GM23338 (cell line): ENCODE data around the gene CCDC40. TPM values are rescaled to one million over a fixed set of nuclear protein-coding genes. Genes with fewer than 3 reads are reported as not detected.
A peak's percentile ranks its signal among the peaks of the same experiment; 100 is the strongest.

ENCODE experiments used
- ATAC-seq: fragments of 200-7000 bp; cut with Tn5 transposase; 3 replicates; pipeline ENCODE4 v1.9.1; 2020
- DNase-seq: peaks from one replicate; pipeline ENCODE4 v3.0.0-alpha.2; 2015; ENCODE audit warnings: low spot score
- H2AFZ ChIP-seq: fragments of 200-600 bp; sonication (generic); 2 replicates; pipeline ENCODE4 v1.8.0; 2016; ENCODE audit warnings: antibody characterized with exemption, mild to moderate bottlenecking, moderate library complexity
- H3F3A ChIP-seq: fragments of 200-600 bp; sonication (generic); replicated peaks from 2 replicates; pipeline ENCODE4 v1.8.0; 2017; ENCODE audit warnings: antibody characterized with exemption, mixed run types, low read depth
- H3K27ac ChIP-seq: fragments of 200-600 bp; sonication (generic); 2 replicates; pipeline ENCODE4 v1.6.1; 2016; ENCODE audit warnings: low read depth
- H3K27me3 ChIP-seq: fragments of 200-600 bp; sonication (generic); 2 replicates; pipeline ENCODE4 v1.8.0; 2016; ENCODE audit warnings: mild to moderate bottlenecking, mixed run types, moderate library complexity; ENCODE audit not compliant: insufficient read depth
- H3K36me3 ChIP-seq: fragments of 200-600 bp; sonication (generic); 2 replicates; pipeline ENCODE4 v1.8.0; 2016; ENCODE audit warnings: mild to moderate bottlenecking; ENCODE audit not compliant: insufficient read depth
- H3K4me1 ChIP-seq: fragments of 200-600 bp; sonication (generic); 2 replicates; pipeline ENCODE4 v1.8.0; 2016; ENCODE audit warnings: mild to moderate bottlenecking, moderate library complexity; ENCODE audit not compliant: insufficient read depth
- H3K4me2 ChIP-seq: fragments of 200-600 bp; sonication (generic); 2 replicates; pipeline ENCODE4 v1.7.1; 2017; ENCODE audit warnings: mixed run types
- H3K4me3 ChIP-seq: fragments of 200-600 bp; sonication (generic); 2 replicates; pipeline ENCODE4 v1.6.1; 2016; ENCODE audit warnings: mixed run types
- H3K79me2 ChIP-seq: fragments of 200-600 bp; sonication (generic); replicated peaks from 2 replicates; pipeline ENCODE4 v1.8.0; 2017; ENCODE audit warnings: mild to moderate bottlenecking; ENCODE audit not compliant: insufficient read depth
- H3K9me2 ChIP-seq: fragments of 200-600 bp; sonication (generic); 2 replicates; pipeline ENCODE4 v1.8.0; 2017; ENCODE audit not compliant: insufficient read depth
- H4K20me1 ChIP-seq: fragments of 200-600 bp; sonication (generic); replicated peaks from 2 replicates; pipeline ENCODE4 v1.8.0; 2017; ENCODE audit warnings: mild to moderate bottlenecking; ENCODE audit not compliant: insufficient read depth
- H3K27ac Mint-ChIP-seq: 2 replicates; pipeline ENCODE4 v1.8.0; 2020; ENCODE audit warnings: inconsistent platforms, mild to moderate bottlenecking, moderate library complexity, mixed read lengths
- H3K27me3 Mint-ChIP-seq: 3 replicates; pipeline ENCODE4 v1.8.0; 2022; ENCODE audit warnings: low read depth, mild to moderate bottlenecking, moderate library complexity, mixed read lengths, inconsistent platforms; ENCODE audit not compliant: insufficient read depth, poor library complexity
- H3K36me3 Mint-ChIP-seq: 3 replicates; pipeline ENCODE4 v1.8.0; 2021; ENCODE audit warnings: low read depth, mild to moderate bottlenecking, inconsistent platforms, moderate library complexity, mixed read lengths
- H3K4me1 Mint-ChIP-seq: 3 replicates; pipeline ENCODE4 v1.8.0; 2020; ENCODE audit warnings: mild to moderate bottlenecking, inconsistent platforms, mixed read lengths
- H3K4me3 Mint-ChIP-seq: 3 replicates; pipeline ENCODE4 v1.8.0; 2021; ENCODE audit warnings: moderate library complexity, mild to moderate bottlenecking, inconsistent platforms, mixed read lengths
- H3K9me3 Mint-ChIP-seq: 3 replicates; pipeline ENCODE4 v1.8.0; 2020; ENCODE audit warnings: moderate library complexity, mild to moderate bottlenecking, inconsistent platforms, mixed read lengths
- CREB1 ChIP-seq: fragments of 250-450 bp; sonication (Bioruptor Pico); IDR thresholded peaks from 2 replicates; pipeline ENCODE4 v1.5.0; 2020; ENCODE audit warnings: low read depth, mild to moderate bottlenecking, moderate library complexity
- CTCF ChIP-seq, 2 experiments: fragments of 200-600 bp in 1 of 2; sonication (generic) in 1 of 2; conservative IDR thresholded peaks; 2 replicates each; pipeline versions ENCODE4 v1.5.1 to v1.6.1; 2016 to 2017; ENCODE audit warnings: antibody characterized with exemption in 2 of 2, low read depth in 2 of 2, mild to moderate bottlenecking in 2 of 2, moderate library complexity in 1 of 2
- ETS1 ChIP-seq: IDR thresholded peaks from 2 replicates; pipeline ENCODE4 v1.6.1; 2016; ENCODE audit warnings: antibody characterized with exemption
- EZH2 ChIP-seq: fragments of 200-600 bp; sonication (generic); IDR thresholded peaks from one replicate; pipeline ENCODE4 v1.8.0; 2017; ENCODE audit warnings: antibody characterized with exemption, mild to moderate bottlenecking, low read depth; ENCODE audit not compliant: unreplicated experiment
- EZH2phosphoT487 ChIP-seq: fragments of 200-600 bp; sonication (generic); IDR thresholded peaks from one replicate; pipeline ENCODE4 v1.8.1; 2018; ENCODE audit warnings: antibody characterized with exemption; ENCODE audit not compliant: unreplicated experiment
- JUNB ChIP-seq: IDR thresholded peaks from one replicate; pipeline ENCODE4 v1.6.1; 2016; ENCODE audit warnings: antibody characterized with exemption; ENCODE audit not compliant: unreplicated experiment
- NANOG ChIP-seq: IDR thresholded peaks from 2 replicates; pipeline ENCODE4 v1.6.1; 2016; ENCODE audit warnings: antibody characterized with exemption, borderline replicate concordance
- POLR2AphosphoS5 ChIP-seq: IDR thresholded peaks from 2 replicates; pipeline ENCODE4 v1.6.1; 2016; ENCODE audit warnings: antibody characterized with exemption, low read depth
- STAT1 ChIP-seq: IDR thresholded peaks from one replicate; pipeline ENCODE4 v1.6.1; 2016; ENCODE audit warnings: antibody characterized with exemption; ENCODE audit not compliant: unreplicated experiment
- ZNF114 ChIP-seq: fragments of 250-450 bp; sonication (Bioruptor Pico); IDR thresholded peaks from 2 replicates; pipeline ENCODE4 v1.5.0; 2020; ENCODE audit warnings: mild to moderate bottlenecking, moderate library complexity
- ZNF331 ChIP-seq: fragments of 250-450 bp; sonication (Bioruptor Pico); IDR thresholded peaks from 2 replicates; pipeline ENCODE4 v1.5.0; 2020; ENCODE audit warnings: low read depth, mild to moderate bottlenecking, moderate library complexity
- polyA plus RNA-seq: library from polyadenylated mRNA; unstranded; fragments of >200 nt; fragmentation: Nextera tagmentation; extraction: Ambion mirVana; gene quantifications from 2 replicates; pipeline ENCODE4 v1.2.1, GENCODE V29; 2016
- total RNA-seq: library from RNA; depleted of rRNA; stranded (reverse); fragments of >200 nt; shearing (Covaris generic); gene quantifications from 2 replicates; pipeline ENCODE4 v1.2.3, GENCODE V29; 2014
- TF ChIP-seq, protein P1 (sequence below): IDR thresholded peaks from one replicate; pipeline ENCODE4 v1.6.1; 2018; ENCODE audit warnings: antibody characterized with exemption; ENCODE audit not compliant: unreplicated experiment
- TF ChIP-seq, protein P2 (sequence below): fragments of 250-450 bp; sonication (Bioruptor Pico); IDR thresholded peaks from 2 replicates; pipeline ENCODE4 v1.5.0; 2020; ENCODE audit warnings: mild to moderate bottlenecking, moderate library complexity

CCDC40 gene
- total and polyA plus RNA-seq, 2 experiments from 2014 or later: 7.6 to 8.1 TPM

DNA sequence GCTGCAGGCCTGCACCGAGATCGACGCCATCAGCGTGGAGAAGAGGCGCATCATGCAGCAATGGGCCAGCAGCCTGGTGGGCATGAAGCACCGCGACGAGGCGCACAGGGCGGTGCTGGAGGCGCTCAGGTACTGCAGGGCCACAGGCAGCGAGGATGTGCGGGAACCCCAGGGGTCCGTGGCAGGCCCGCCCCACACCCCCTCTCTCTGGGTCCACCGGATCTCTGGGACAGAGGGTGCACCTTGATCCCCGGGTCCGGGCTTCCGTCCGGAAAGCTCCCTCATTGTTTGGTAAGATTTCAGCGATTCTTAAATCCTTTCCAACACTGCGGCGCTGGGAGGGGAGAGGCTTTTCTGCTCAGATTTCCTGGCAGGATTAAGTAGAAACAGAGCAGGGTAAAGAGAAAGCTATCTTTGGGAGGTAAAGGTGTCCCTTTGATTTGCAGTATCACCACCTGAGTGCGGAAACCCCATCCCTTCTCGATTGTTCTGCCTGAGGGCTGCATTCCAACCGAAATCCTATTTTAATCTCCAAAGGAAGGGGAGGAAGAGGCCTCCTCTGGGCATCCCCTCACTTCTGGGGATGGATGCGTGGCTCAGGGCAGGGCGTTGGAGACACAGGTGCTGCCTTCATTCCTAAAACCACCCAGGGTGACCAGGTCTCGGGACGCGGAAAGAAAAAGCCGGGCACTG is 29.2 kb downstream of the CCDC40 start:
- Histone ChIP-seq H3K27ac (peak overlapping the region; percentile 78), H3F3A (peaks cover 16% of the 10 kb centered on the region), H3K36me3 (no peaks in the 10 kb centered on the region), H3K9me2 (no peaks in the 10 kb centered on the region), H3K27me3 (no peaks in the 10 kb centered on the region), H3K4me2 (peak overlapping the region; percentile 6), H3K4me1 (peaks cover 12% of the 10 kb centered on the region; the same call in 1 of the 2 replicates), H3K79me2 (no peaks in the 10 kb centered on the region), H3K4me3 (no peak overlapping the region; the same call in 1 of the 2 replicates), H2AFZ (0 out of 2 replicates have a peak overlapping the region, but pooled peaks have one; percentile 0), H4K20me1 (no peaks in the 10 kb centered on the region)
- Mint-ChIP-seq H3K36me3 (no peaks in the 10 kb centered on the region), H3K9me3 (no peaks in the 10 kb centered on the region), H3K4me1 (peaks cover 23% of the 10 kb centered on the region), H3K27ac (peak overlapping the region; percentile 75; the same call in 1 of the 2 replicates), H3K4me3 (no peak overlapping the region), H3K27me3 (peaks cover 12% of the 10 kb centered on the region)
- peak; percentile 75 for DNase-seq
- peak; percentile 90 for ATAC-seq
- TF ChIP-seq, protein P1, sequence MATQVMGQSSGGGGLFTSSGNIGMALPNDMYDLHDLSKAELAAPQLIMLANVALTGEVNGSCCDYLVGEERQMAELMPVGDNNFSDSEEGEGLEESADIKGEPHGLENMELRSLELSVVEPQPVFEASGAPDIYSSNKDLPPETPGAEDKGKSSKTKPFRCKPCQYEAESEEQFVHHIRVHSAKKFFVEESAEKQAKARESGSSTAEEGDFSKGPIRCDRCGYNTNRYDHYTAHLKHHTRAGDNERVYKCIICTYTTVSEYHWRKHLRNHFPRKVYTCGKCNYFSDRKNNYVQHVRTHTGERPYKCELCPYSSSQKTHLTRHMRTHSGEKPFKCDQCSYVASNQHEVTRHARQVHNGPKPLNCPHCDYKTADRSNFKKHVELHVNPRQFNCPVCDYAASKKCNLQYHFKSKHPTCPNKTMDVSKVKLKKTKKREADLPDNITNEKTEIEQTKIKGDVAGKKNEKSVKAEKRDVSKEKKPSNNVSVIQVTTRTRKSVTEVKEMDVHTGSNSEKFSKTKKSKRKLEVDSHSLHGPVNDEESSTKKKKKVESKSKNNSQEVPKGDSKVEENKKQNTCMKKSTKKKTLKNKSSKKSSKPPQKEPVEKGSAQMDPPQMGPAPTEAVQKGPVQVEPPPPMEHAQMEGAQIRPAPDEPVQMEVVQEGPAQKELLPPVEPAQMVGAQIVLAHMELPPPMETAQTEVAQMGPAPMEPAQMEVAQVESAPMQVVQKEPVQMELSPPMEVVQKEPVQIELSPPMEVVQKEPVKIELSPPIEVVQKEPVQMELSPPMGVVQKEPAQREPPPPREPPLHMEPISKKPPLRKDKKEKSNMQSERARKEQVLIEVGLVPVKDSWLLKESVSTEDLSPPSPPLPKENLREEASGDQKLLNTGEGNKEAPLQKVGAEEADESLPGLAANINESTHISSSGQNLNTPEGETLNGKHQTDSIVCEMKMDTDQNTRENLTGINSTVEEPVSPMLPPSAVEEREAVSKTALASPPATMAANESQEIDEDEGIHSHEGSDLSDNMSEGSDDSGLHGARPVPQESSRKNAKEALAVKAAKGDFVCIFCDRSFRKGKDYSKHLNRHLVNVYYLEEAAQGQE: no peak
- TF ChIP-seq EZH2phosphoT487: no peak
- no peak for TF ChIP-seq JUNB
- TF ChIP-seq CTCF (conservative IDR thresholded peaks at IDR 0.05; ENCODE audit: low read depth in 2 of 2): no peak
- no peak for TF ChIP-seq STAT1
- no peak for TF ChIP-seq ZNF114 (CRISPR knock-in tag)
- TF ChIP-seq EZH2: no peak
- TF ChIP-seq ZNF331: no peak
- no peak for TF ChIP-seq CREB1
- TF ChIP-seq POLR2AphosphoS5: no peak
- no peak for TF ChIP-seq ETS1
- no peak for TF ChIP-seq NANOG
- TF ChIP-seq, protein P2, sequence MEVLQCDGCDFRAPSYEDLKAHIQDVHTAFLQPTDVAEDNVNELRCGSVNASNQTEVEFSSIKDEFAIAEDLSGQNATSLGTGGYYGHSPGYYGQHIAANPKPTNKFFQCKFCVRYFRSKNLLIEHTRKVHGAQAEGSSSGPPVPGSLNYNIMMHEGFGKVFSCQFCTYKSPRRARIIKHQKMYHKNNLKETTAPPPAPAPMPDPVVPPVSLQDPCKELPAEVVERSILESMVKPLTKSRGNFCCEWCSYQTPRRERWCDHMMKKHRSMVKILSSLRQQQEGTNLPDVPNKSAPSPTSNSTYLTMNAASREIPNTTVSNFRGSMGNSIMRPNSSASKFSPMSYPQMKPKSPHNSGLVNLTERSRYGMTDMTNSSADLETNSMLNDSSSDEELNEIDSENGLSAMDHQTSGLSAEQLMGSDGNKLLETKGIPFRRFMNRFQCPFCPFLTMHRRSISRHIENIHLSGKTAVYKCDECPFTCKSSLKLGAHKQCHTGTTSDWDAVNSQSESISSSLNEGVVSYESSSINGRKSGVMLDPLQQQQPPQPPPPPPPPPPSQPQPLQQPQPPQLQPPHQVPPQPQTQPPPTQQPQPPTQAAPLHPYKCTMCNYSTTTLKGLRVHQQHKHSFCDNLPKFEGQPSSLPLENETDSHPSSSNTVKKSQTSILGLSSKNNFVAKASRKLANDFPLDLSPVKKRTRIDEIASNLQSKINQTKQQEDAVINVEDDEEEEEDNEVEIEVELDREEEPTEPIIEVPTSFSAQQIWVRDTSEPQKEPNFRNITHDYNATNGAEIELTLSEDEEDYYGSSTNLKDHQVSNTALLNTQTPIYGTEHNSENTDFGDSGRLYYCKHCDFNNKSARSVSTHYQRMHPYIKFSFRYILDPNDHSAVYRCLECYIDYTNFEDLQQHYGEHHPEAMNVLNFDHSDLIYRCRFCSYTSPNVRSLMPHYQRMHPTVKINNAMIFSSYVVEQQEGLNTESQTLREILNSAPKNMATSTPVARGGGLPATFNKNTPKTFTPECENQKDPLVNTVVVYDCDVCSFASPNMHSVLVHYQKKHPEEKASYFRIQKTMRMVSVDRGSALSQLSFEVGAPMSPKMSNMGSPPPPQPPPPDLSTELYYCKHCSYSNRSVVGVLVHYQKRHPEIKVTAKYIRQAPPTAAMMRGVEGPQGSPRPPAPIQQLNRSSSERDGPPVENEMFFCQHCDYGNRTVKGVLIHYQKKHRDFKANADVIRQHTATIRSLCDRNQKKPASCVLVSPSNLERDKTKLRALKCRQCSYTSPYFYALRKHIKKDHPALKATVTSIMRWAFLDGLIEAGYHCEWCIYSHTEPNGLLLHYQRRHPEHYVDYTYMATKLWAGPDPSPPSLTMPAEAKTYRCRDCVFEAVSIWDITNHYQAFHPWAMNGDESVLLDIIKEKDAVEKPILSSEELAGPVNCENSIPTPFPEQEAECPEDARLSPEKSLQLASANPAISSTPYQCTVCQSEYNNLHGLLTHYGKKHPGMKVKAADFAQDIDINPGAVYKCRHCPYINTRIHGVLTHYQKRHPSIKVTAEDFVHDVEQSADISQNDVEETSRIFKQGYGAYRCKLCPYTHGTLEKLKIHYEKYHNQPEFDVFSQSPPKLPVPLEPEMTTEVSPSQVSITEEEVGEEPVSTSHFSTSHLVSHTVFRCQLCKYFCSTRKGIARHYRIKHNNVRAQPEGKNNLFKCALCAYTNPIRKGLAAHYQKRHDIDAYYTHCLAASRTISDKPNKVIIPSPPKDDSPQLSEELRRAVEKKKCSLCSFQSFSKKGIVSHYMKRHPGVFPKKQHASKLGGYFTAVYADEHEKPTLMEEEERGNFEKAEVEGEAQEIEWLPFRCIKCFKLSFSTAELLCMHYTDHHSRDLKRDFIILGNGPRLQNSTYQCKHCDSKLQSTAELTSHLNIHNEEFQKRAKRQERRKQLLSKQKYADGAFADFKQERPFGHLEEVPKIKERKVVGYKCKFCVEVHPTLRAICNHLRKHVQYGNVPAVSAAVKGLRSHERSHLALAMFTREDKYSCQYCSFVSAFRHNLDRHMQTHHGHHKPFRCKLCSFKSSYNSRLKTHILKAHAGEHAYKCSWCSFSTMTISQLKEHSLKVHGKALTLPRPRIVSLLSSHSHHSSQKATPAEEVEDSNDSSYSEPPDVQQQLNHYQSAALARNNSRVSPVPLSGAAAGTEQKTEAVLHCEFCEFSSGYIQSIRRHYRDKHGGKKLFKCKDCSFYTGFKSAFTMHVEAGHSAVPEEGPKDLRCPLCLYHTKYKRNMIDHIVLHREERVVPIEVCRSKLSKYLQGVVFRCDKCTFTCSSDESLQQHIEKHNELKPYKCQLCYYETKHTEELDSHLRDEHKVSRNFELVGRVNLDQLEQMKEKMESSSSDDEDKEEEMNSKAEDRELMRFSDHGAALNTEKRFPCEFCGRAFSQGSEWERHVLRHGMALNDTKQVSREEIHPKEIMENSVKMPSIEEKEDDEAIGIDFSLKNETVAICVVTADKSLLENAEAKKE: no peak
